Activated T-cell treated with anti-CD3 and anti-CD28 coated beads for 4 hours (primary cell): Measurements from ENCODE around the gene ZNF568.
A peak's percentile ranks its signal among the peaks of the same experiment; 100 is the strongest.

Source experiments
- DNase-seq: peaks from one replicate; pipeline ENCODE4 v3.0.0-alpha.2; 2020

ZNF568 gene

DNA sequence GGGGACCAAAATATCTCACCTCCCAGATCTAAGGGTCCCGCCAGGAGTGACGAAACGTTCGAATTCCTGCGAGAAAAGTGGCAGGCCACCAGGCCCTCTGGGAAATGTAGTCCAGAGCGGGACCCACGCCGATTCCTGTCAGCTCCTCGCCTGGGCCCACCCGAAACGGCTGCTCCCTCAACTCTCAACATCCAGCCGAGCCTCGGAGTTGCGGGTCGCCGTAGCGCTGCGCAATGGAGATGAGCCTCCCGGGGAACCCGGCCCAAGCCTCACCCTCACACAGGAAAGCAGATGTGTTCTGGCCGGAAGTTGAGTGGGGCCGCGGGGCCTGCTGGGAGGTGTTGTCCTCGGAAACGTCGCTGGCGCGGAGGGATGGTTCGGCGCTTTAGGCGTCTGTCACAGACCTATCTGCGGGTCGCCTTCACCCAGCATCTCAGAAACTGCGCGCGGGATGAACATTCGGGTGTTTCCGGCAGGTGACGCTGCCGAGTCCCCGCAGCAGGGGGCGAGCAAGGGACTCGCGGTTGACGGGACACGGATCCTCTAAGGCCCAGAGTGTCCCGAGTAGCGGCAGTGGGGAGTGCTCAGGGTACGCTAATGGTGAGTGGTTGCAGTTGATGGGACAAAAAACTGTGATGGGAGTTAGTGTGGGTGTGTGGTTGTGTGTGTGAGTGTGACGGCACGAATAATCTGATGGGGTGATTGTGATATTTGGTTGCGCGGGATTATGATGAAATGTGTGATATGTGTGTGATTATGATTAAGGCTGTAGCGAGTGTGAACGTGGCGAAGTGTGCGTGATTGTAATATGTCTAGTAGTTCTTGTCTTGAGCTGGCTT is at the start of gene ZNF568, which contains the start of gene ZNF829:
Gene ZNF568, plus strand, starts transcription at position 341 of the 839 bp plus-strand sequence. CDS start 6,439 bp downstream, outside the sequence.
Gene ZNF829, minus strand, starts transcription at position 300 of the 839 bp plus-strand sequence. CDS start 1,124 bp downstream, outside the sequence.
- peak; percentile 80 for DNase-seq

DNA sequence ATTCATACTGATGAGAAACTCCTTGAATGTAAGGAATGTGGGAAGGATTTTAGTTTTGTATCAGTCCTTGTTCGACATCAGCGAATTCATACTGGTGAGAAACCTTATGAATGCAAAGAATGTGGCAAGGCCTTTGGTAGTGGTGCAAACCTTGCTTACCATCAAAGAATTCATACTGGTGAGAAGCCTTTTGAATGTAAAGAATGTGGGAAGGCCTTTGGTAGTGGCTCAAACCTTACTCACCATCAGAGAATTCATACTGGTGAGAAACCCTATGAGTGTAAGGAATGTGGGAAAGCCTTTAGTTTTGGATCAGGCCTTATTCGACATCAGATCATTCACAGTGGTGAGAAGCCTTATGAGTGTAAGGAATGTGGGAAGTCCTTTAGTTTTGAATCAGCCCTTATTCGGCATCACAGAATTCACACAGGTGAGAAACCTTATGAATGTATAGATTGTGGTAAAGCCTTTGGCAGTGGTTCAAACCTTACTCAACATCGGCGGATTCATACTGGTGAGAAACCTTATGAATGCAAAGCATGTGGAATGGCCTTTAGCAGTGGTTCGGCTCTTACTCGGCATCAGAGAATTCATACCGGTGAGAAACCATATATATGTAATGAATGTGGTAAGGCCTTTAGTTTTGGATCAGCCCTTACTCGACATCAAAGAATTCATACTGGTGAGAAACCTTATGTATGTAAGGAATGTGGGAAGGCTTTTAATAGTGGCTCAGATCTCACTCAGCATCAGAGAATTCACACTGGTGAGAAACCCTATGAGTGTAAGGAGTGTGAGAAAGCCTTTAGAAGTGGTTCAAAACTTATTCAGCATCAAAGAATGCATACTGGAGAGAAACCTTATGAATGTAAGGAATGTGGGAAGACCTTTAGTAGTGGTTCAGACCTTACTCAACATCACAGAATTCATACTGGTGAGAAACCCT is 38.9 kb upstream of the ZNF568 start:
- DNase-seq: no peak

DNA sequence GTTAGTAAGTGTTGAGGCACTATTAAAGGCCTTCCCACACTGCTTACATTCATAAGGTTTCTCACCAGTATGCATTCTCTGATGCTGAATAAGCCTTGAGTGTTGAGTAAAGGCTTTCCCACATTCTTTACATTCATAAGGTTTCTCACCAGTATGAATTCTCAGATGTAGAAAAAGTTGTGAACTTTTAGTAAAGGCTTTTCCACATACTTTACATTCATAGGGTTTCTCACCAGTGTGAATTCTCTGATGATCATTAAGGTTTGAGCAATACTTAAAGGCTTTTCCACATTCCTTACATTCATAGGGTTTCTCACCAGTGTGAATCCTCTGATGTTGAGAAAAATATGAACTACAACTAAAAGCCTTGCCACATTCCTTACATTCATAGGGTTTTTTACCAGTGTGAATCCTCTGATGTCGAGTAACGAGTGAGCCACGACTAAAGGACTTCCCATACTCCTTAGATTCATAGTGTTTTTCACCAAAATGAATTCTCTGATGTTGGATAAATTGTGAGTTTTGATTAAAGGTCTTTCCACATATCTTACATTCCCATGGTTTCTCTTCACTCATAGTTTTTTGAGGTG is 24.3 kb upstream of the ZNF568 start:
- no peak for DNase-seq

DNA sequence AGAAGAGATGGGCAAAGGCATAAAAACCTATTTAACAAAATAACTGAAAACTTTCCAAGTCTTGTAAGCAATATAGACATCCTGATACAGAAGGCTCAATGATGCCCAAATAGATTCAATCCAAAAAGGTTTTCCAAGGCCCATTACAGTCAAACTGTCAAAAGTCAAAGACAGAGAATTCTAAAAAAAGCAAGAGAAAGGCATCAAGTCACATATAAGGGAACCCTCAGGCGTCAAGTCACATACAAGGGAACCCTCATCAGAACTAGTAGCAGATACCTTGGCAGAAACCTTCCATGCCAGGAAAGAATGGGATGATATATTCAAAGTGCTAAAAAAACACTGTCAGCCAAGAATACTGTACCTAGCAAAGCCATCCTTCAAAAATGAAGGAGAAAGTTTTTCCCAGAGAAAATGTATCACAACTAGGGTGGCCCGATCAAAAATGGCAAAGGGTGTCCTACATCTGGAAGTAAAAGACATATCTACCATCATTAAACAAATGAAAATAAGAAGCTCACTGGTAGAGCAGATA is 21.2 kb upstream of the ZNF568 start:
- no peak for DNase-seq

DNA sequence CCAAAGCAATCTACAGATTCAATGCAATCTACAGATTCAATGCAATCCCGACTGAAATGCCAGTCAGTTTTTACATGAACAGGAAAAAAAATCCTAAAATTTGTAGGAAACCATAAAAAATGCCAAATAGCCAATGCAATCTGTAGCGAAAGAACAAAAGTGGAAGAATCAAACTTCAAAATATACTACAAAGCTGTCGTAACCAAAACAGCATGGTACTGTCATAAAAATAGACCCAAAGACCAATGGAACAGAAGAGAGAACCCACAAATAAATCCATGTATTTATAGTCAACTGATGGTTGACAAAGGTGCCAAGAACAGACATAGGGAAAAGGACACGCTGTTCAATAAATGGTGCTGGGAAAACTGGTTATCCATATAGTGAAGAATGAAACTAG is 17.7 kb upstream of the ZNF568 start:
- no peak for DNase-seq

DNA sequence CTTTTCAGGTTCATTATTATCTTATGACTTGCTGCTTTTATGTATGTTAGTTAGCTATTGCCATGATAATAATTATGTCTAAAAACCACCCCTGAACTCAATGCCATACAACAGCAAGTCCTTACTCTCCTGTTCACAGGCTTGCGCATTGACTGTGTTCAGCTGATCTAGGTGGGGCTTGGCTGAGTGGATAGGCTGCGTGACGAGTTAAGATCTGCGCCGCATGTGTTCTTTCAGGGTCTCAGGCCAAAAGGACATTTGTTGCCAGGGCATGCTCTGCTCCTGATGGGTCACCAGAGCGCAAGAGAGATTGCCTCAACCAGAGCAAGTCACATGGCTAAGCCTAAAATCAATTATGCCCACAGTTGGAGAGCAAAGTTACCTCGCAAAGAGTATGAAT is 859 bp downstream of the ZNF568 start:
- DNase-seq: no peak

DNA sequence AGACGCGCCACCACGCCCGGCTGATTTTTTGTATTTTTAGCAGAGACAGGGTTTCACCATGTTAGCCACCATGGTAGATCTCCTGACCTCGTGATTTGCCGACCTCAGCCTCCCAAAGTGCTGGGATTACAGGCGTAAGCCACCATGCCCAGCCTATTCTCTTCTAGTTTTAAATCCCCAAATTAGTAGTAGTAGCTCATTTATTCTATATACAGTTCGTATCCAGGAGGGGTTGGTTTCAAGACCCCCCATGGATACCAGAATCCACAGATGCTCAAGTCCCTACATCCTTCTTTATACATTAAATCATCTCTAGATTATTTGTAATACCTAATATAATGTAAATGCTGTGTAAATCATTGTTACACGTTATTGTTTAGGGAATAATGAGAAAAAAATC is 2.0 kb downstream of the ZNF568 start:
- DNase-seq: no peak

DNA sequence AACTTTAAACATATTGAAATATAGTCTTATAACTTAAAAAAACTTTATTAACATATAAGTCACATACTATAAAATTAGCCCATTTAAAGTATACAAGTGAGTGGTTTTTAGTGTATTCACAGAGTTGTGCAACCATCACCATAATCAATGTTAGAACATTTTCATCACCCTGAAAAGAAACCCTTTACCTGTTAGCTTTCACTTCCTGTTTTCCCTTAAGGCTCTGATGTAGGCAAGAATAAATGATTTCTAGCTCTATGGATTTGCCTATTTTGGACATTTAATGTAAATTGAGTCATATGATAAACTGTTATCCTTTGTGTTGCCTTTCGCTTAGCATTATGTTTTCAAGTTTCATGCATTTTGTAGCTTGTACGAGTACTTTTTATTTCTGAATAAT is 15.6 kb downstream of the ZNF568 start:
- no peak for DNase-seq

DNA sequence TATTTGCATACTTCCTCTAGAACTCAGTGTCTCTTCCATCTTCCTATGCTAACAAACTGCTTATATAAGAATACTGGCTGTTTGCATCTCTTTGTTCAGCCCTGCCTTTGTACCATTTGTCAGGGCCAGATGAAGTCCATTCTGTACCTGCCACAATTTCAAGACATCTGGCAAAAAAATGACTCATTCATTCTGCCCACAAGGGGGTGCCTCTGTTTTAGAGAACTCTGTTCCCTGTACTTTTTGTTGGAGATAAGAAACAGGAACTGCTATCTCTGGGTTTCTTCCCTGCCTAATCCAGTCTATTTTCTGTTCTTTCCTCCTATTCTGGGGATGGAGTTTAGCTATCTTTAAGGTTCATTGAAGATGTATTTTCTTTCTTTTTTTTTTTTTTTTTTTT is 23.0 kb downstream of the ZNF568 start:
- DNase-seq: no peak

DNA sequence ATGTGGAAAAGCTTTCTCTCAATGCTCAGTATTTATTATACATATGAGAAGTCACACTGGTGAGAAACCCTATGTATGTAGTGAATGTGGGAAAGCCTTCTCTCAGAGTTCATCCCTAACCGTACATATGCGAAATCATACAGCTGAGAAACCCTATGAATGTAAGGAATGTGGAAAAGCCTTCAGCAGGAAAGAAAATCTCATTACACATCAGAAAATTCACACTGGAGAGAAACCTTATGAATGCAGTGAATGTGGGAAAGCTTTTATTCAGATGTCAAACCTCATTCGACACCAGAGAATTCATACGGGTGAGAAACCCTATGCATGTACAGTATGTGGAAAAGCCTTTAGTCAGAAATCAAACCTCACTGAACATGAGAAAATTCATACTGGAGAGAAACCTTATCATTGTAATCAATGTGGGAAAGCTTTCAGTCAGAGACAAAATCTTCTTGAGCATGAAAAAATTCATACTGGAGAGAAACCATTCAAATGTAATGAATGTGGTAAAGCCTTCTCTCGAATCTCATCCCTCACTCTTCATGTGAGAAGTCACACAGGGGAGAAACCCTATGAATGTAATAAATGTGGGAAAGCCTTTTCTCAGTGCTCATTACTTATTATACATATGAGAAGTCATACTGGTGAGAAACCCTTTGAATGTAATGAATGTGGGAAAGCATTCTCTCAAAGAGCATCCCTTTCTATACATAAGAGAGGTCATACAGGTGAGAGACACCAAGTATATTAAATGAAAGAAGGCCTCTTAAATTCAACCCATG is 34.4 kb downstream of the ZNF568 start:
- no peak for DNase-seq

DNA sequence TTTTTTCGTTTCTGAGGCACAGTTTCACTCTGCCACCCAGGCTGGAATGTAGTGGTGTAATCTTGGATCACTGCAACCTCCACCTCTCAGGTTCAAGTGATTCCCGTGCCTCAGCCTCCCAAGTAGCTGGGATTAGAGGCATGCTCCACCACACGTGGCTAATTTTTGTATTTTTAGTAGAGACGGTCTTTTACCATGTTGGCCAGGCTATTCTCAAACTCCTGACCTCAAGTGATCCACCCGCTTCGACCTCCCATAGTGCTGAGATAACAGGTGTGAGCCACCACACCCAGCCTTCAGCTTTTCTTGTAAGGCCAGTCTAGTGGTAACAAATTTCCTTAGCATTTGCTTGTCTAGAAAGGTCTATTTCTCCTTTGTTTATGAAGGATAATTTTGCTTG is 46.2 kb downstream of the ZNF568 start:
- DNase-seq: no peak

DNA sequence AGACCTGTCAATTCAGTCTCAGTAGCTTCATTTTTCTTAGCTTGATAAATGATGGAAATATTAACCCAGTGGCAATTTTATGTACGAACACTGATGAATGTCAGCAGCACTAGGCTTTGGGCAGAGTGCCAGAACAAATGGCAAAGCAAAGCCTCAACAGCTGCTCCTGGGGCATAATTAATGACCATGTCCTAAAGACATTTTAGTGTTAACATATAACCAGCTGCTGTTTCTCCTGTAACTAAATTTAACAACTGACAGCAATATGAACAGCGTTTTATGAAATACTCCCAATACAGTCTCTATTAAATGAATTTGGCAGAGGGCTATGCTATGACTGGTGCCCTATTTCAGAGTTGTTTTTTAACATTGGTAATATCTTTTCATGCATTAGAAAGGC is 47.1 kb downstream of the ZNF568 start:
- DNase-seq: no peak

DNA sequence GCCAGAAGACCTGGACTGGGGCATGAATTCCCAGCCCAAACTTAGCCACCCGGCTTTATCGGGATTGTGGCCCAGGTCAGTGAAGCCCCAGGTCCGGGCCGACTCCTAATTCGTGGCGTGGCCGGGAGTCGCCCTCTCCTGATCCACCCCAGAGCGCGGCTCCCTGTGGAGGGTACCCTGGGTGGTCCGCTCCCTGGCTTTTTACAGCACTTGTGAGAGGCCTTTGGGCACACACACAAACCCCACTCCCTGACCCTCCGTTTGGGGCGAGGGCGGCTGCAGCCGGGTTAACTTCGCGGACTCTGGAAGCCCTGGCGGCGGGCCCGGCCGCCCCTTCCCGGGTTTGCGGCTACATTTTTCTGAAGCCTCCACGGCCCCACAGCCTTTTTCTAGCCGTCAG is 56.4 kb downstream of the ZNF568 start:
- no peak for DNase-seq

DNA sequence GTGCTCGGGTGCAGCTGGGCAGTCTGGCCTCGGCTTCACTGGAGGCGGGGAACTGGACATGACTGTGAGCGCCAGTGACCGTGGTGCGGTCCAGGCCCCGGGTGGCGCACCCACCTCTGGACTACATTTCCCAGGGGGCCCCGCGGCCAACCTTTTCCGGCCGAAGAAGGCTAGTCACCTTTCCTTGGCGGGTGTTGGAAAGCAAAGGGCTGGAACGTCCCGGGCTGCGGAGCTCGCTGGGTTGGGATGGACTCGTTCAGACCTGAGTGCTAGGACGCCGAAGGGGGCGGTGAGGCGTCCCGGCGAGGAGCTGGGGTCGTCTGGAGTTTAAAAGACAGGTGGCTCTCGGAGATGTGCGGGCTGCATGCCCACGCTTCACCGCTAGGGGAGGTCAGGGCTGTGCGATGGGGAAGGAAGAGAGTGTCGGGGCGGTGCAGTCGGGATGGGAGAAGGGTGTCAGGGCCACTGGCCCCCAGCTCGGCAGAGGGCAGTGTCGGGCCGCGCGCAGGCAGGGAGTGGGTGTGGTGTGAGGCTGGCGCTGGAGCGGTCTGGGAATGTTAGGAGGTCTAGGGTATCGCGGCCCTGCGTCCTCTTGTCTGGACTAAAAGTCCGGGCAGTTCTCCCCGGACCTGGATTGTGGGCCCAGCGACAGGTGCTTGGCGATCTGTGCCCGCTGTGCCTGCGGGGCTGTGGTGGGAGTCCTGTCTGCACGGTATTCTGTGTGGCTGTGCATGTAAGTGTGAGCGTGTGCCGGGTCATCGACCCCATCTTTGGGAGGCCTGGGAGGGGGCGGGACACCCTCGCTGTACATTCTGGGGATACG is 57.1 kb downstream of the ZNF568 start:
- DNase-seq: peak; percentile 67

DNA sequence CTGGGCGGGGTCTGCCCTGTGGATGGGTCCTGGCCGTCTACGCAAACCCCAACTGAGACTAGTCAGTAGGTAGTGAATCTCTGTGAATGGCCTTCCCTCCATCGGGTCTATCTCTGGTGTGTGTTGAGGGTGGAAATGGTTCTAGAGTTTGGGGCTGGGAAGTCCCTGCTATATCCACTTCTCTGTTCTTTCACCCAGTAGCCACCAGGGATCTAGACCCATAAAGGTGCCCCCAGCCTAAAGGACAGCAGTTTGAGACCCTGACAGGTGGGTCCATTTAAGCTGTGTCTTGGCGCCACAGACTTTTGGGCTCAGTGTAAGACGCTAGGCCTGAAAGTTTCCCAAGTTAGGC is 57.7 kb downstream of the ZNF568 start:
- no peak for DNase-seq

DNA sequence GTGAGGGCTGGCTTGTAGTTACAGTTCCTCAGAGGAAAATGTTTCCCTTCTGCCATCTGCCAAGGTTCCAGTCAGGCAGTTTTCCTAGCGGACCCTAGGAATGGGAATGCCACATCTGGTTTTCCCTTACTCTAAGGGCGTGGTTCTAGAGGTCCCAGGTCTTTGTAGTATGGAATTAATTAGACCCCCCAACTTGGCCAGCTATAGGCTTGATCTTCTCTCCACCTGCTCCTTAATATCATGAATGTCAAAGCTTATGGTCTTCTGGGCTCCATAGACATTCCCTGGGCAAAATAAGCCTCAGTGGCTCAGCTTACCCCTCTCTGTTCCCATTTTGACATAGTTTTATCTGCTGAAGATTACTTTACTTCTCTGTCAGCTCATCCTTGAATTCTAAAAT is 70.0 kb downstream of the ZNF568 start:
- no peak for DNase-seq

DNA sequence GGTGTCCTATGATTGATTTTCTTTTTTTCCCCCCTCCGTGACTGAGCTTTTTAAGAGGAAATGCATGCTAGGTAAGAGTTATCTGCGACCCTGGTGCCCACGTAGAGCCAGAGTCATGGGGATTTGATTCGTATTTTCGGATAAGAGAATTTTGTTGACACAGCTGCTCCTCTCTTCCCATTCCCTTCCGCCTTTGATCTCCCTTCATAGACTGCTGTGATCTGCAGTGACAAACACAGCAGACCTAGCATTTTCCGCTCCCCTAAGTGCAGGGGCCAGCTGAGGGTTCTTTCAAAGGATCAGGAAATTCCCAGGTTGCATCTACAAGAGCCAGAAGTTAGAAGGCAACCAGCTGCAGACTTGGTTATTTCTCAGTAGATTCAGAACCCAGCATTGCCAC is 70.5 kb downstream of the ZNF568 start:
- no peak for DNase-seq

DNA sequence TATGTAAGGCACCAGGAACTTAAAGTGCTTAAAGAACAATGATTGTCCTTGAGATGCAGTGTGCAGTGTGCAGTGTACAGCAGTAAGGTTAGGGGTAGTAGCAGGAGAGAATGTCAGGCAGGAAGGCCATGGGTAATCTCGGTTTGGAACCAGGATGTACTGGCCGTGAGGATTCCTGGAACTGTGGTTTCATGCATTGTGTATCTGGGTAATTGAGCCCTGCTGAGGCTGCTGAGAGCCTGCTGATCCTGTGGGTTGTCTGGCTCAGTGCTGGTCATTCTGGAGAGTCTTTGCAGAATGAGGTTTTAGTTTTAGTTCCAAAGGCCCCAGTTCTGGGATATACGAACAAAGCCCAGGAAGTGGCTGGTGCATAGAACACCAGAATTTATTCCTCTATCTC is 71.0 kb downstream of the ZNF568 start:
- DNase-seq: no peak

DNA sequence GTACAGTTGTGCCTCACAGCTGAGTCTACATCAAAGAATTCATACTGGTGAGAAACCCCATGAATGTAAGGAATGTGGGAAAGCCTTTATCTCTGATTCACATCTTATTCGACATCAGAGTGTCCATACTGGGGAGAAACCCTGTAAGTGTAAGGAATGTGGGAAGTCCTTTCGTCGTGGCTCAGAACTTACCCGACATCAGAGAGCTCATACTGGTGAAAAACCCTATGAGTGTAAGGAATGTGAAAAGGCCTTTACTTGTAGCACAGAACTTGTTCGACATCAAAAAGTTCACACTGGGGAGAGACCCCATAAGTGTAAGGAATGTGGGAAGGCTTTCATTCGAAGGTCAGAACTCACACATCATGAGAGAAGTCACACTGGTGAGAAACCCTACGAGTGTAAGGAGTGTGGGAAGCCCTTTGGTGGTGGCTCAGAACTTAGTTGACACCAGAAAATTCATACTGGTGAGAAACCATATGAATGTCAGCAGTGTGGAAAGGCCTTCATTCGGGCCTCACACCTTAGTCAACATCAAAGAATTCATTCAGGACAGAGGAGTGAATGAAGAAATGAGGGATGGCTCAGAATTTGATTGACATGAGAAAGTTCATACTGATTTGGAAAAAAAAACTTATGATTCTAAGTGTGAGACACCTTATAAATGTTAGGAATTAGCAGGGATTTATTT is 81.2 kb downstream of the ZNF568 start:
- DNase-seq: no peak

DNA sequence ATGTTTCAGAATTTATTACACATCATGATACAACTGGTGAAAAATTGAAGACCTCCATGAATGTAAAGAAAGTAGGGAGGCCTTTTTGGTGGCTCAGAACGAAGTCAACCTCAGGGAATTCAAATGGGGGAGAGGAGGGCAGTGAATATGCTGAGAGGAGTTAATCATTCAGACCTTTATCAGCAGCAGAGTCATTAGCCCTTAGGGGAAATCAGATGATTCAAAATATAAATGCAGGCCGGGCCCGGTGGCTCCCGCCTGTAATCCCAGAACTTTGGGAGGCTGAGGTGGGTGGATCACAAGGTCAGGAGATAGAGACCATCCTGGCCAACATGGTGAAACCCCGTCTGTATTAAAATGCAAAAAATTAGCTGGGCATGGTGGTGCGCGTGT is 81.7 kb downstream of the ZNF568 start:
- no peak for DNase-seq

DNA sequence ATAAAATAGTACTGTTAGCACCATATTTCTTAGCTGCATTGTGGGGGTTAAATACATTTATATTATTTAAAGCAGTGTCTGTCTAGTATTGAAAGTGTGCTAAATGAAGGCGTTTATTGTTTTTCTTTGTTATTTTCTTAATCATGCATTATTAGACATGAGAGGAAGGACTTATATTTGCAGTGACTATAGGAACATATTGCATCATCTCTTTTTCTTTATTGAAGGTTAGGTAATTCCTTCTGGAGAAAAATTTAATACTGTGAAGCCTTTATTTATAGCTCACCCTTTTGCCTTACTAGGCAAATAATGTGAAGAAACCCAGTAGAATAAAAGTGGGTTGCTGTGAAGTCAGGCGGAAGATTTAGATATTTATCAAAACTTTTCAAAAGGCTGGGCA is 83.2 kb downstream of the ZNF568 start:
- DNase-seq: no peak
